K562 (cell line): ENCODE measurements around the gene RARRES2. TPM values are rescaled to one million over a fixed set of nuclear protein-coding genes. Genes with fewer than 3 reads are reported as not detected.
"Not testable (repeated sequence)": the region's sequence is repeated elsewhere in the genome, so short reads cannot be mapped to it uniquely, and the experiment has no call there.

ENCODE experiments used
- ATF1 ChIP-seq, 2 experiments: fragments of 450-650 bp in 1 of 2; IDR thresholded peaks; 2 replicates each; pipeline ENCODE4 v1.6.1; 2016; ENCODE audit warnings: missing compliant biosample characterization in 1 of 2, missing genetic modification characterization in 1 of 2
- DACH1 ChIP-seq: fragments of 450-650 bp; IDR thresholded peaks from 2 replicates; pipeline ENCODE4 v1.6.1; 2018; ENCODE audit not compliant: partially characterized antibody
- ESRRA ChIP-seq: fragments of 450-650 bp; IDR thresholded peaks from 2 replicates; pipeline ENCODE4 v1.6.1; 2014; ENCODE audit warnings: low read depth, mild to moderate bottlenecking, moderate library complexity, borderline replicate concordance
- HDAC2 ChIP-seq: fragments of 450-650 bp; IDR thresholded peaks from 2 replicates; pipeline ENCODE4 v1.6.1; 2016; ENCODE audit warnings: mild to moderate bottlenecking
- JUN ChIP-seq, 2 experiments: sonication (generic) in 1 of 2; formaldehyde crosslinking in 1 of 2; IDR thresholded peaks; 2 replicates each; pipeline versions ENCODE4 v1.6.1 to v1.8.0; 2012 to 2022; ENCODE audit warnings: borderline replicate concordance in 2 of 2, mild to moderate bottlenecking in 2 of 2, improper control_type of control experiment in 1 of 2, low read depth in 1 of 2, low read length in 1 of 2, missing genetic modification reagents in 1 of 2
- LCOR ChIP-seq: sonication (generic); formaldehyde crosslinking; IDR thresholded peaks from 2 replicates; pipeline ENCODE4 v1.8.0; 2022; ENCODE audit warnings: mild to moderate bottlenecking, missing genetic modification reagents
- NCOA1 ChIP-seq: fragments of 450-650 bp; IDR thresholded peaks from 2 replicates; pipeline ENCODE4 v1.6.1; 2016; ENCODE audit warnings: low read depth
- NCOR1 ChIP-seq: fragments of 450-650 bp; IDR thresholded peaks from 2 replicates; pipeline ENCODE4 v1.6.1; 2016; ENCODE audit warnings: mild to moderate bottlenecking, moderate library complexity
- SMARCA4 ChIP-seq: fragments of 450-650 bp; IDR thresholded peaks from 2 replicates; pipeline ENCODE4 v1.6.1; 2016
- THRAP3 ChIP-seq: fragments of 450-650 bp; IDR thresholded peaks from 2 replicates; pipeline ENCODE4 v1.6.1; 2016; ENCODE audit warnings: mild to moderate bottlenecking, inconsistent platforms, borderline replicate concordance
- ZFX ChIP-seq: sonication (generic); formaldehyde crosslinking; IDR thresholded peaks from 2 replicates; pipeline ENCODE4 v1.8.0; 2022; ENCODE audit warnings: mild to moderate bottlenecking, missing genetic modification reagents, moderate library complexity
- ZNF165 ChIP-seq: fragments of 250-450 bp; sonication (Bioruptor Pico); IDR thresholded peaks from 2 replicates; pipeline ENCODE4 v1.4.0; 2020; ENCODE audit warnings: borderline replicate concordance
- ZNF174 ChIP-seq: fragments of 250-450 bp; sonication (Bioruptor Pico); IDR thresholded peaks from 2 replicates; pipeline ENCODE4 v1.4.0; 2020; ENCODE audit warnings: mild to moderate bottlenecking
- ZNF586 ChIP-seq: fragments of 450-650 bp; formaldehyde crosslinking; conservative IDR thresholded peaks from 2 replicates; pipeline ENCODE4 v1.4.0; 2020; ENCODE audit warnings: mild to moderate bottlenecking, moderate library complexity
- ZNF76 ChIP-seq: fragments of 250-450 bp; sonication (Bioruptor Pico); IDR thresholded peaks from 2 replicates; pipeline ENCODE4 v1.4.0; 2020; ENCODE audit warnings: mild to moderate bottlenecking, moderate library complexity, borderline replicate concordance
- ZNF79 ChIP-seq: fragments of 250-450 bp; sonication (Bioruptor Pico); IDR thresholded peaks from 2 replicates; pipeline ENCODE4 v1.4.0; 2020; ENCODE audit warnings: low read depth, mild to moderate bottlenecking, moderate library complexity
- polyA plus RNA-seq, 8 experiments: library from polyadenylated mRNA; depleted of rRNA in 4 of 8; stranded (reverse) in 5 of 8; unstranded in 3 of 8; fragments of >200 nt; fragmentation: Nextera tagmentation in 2 of 8; fragmentation: Illumina TruSeq in 1 of 8; extraction: Ambion mirVana in 2 of 8; extraction: Trizol in 1 of 8; gene quantifications; 2 replicates each; pipeline versions ENCODE4 v1.2.1 to v1.2.3, GENCODE V29; 2011 to 2014; ENCODE audit warnings: inconsistent platforms in 1 of 8, missing spikeins in 1 of 8
- total RNA-seq, 7 experiments: library from RNA; depleted of rRNA in 6 of 7; stranded (reverse); fragments of >200 nt in 6 of 7; fragmentation: Illumina TruSeq in 2 of 7; extraction: Trizol in 2 of 7; gene quantifications; 2 replicates each; pipeline versions ENCODE4 v1.2.1 to v1.2.3, GENCODE V29; 2011 to 2021; ENCODE audit warnings: low replicate concordance in 1 of 7
- TF ChIP-seq, protein P1 (sequence below), 3 experiments: fragments of 200-800 bp in 1 of 3; sonication (Bioruptor generic) in 1 of 3; sonication (generic) in 1 of 3; formaldehyde crosslinking in 1 of 3; IDR thresholded peaks; 2 replicates each; pipeline versions ENCODE4 v1.6.1 to v1.8.0; 2016 to 2022; ENCODE audit warnings: mild to moderate bottlenecking in 2 of 3, missing compliant biosample characterization in 2 of 3, missing genetic modification characterization in 2 of 3, missing genetic modification reagents in 1 of 3
- TF ChIP-seq, protein P2 (sequence below): fragments of 450-650 bp; formaldehyde crosslinking; IDR thresholded peaks from 2 replicates; pipeline ENCODE4 v1.4.0; 2020; ENCODE audit warnings: mild to moderate bottlenecking, moderate library complexity
- TF ChIP-seq, protein P3 (sequence below): fragments of 250-450 bp; sonication (Bioruptor Pico); IDR thresholded peaks from 2 replicates; pipeline ENCODE4 v1.8.0; 2022; ENCODE audit warnings: moderate library complexity, mild to moderate bottlenecking, inconsistent platforms
- TF ChIP-seq, protein P4 (sequence below): sonication (generic); formaldehyde crosslinking; IDR thresholded peaks from 2 replicates; pipeline ENCODE4 v1.9.0; 2022; ENCODE audit warnings: mild to moderate bottlenecking, missing genetic modification reagents
- TF ChIP-seq, protein P5 (sequence below): sonication (generic); formaldehyde crosslinking; IDR thresholded peaks from 2 replicates; pipeline ENCODE4 v1.9.0; 2022; ENCODE audit warnings: mild to moderate bottlenecking, missing genetic modification reagents

Gene RARRES2
- total and polyA plus RNA-seq, 9 of the 15 experiments (the other 6 are each of a cell fraction or from before 2014, with no cell fraction given) = 0.11 to 1.7 (median 0.23) TPM; not detected in 6

DNA sequence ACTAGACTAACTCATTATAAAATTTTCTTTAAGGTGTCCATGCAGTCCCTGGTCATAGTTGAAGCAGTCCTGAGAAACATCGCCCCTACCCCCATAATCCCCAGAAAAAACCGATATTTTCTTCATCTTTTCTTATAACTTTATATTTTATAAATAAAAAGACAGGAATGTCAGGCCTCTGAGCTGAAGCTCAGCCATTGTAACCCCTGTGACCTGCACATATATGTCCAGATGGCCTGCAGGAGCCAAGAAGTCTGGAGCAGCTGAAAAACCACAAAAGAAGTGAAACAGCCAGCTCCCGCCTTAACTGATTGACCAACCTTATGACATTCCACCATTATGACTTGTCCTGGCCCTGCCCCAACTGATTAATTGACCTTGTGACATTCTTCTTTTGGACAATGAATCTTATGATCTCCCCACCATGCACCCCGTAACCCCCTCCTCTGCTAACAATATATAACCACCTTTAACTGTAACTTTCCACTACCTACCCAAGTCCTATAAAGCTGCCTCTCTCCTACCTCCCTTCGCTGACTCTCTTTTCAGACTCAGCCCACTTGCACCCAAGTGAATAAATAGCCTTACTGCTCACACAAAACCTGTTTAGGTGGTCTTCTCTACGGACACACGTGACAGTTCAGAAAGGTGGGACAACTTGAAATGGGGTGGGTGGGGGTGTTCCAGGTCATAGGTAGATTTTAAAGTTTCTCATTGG is 28.6 kb downstream of the RARRES2 start (continued):
- TF ChIP-seq, protein P1, sequence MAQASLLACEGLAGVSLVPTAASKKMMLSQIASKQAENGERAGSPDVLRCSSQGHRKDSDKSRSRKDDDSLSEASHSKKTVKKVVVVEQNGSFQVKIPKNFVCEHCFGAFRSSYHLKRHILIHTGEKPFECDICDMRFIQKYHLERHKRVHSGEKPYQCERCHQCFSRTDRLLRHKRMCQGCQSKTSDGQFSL (CRISPR knock-in tag; IDR thresholded peaks at IDR 0.05) = not testable (repeated sequence)
- TF ChIP-seq, protein P1 (tag; IDR thresholded peaks at IDR 0.05) = peak in 1 of 2 experiments; percentile 80; a peak in 1 of 4 replicates
- TF ChIP-seq SMARCA4 (0 out of 2 replicates have a peak, but pooled peaks have one; percentile 63), ZNF586 (peak; percentile 52; the same call in 1 of the 2 replicates), JUN (CRISPR knock-in tag; IDR thresholded peaks at IDR 0.05; ENCODE audit: borderline replicate concordance) (0 out of 2 replicates have a peak, but pooled peaks have one; percentile 23), DACH1 (peak; percentile 80), ZNF174 (CRISPR knock-in tag) (peak; percentile 84; the same call in 1 of the 2 replicates), ZNF76 (peak; percentile 92), LCOR (CRISPR knock-in tag) (0 out of 2 replicates have a peak, but pooled peaks have one; percentile 26), NCOR1 (peak; percentile 43), NCOA1 (peak; percentile 61), ESRRA (peak; percentile 95), ZNF165 (CRISPR knock-in tag) (peak; percentile 93), ZFX (CRISPR knock-in tag) (peak; percentile 50), HDAC2 (peak; percentile 73; the same call in 1 of the 2 replicates), ZNF79 (CRISPR knock-in tag) (peak; percentile 89), ATF1 (tag; IDR thresholded peaks at IDR 0.05) (peak; percentile 45; the same call in 1 of the 2 replicates), THRAP3 (peak; percentile 84; the same call in 1 of the 2 replicates)
- not testable (repeated sequence) for TF ChIP-seq JUN (IDR thresholded peaks at IDR 0.05; ENCODE audit: borderline replicate concordance, low read depth, low read length); ATF1 (CRISPR knock-in tag; IDR thresholded peaks at IDR 0.05)
- TF ChIP-seq, protein P2, sequence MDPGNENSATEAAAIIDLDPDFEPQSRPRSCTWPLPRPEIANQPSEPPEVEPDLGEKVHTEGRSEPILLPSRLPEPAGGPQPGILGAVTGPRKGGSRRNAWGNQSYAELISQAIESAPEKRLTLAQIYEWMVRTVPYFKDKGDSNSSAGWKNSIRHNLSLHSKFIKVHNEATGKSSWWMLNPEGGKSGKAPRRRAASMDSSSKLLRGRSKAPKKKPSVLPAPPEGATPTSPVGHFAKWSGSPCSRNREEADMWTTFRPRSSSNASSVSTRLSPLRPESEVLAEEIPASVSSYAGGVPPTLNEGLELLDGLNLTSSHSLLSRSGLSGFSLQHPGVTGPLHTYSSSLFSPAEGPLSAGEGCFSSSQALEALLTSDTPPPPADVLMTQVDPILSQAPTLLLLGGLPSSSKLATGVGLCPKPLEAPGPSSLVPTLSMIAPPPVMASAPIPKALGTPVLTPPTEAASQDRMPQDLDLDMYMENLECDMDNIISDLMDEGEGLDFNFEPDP = peak; percentile 33; the same call in 1 of the 2 replicates
- TF ChIP-seq, protein P3, sequence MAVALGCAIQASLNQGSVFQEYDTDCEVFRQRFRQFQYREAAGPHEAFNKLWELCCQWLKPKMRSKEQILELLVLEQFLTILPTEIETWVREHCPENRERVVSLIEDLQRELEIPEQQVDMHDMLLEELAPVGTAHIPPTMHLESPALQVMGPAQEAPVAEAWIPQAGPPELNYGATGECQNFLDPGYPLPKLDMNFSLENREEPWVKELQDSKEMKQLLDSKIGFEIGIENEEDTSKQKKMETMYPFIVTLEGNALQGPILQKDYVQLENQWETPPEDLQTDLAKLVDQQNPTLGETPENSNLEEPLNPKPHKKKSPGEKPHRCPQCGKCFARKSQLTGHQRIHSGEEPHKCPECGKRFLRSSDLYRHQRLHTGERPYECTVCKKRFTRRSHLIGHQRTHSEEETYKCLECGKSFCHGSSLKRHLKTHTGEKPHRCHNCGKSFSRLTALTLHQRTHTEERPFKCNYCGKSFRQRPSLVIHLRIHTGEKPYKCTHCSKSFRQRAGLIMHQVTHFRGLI (CRISPR knock-in tag) = peak; percentile 91
- TF ChIP-seq, protein P4, sequence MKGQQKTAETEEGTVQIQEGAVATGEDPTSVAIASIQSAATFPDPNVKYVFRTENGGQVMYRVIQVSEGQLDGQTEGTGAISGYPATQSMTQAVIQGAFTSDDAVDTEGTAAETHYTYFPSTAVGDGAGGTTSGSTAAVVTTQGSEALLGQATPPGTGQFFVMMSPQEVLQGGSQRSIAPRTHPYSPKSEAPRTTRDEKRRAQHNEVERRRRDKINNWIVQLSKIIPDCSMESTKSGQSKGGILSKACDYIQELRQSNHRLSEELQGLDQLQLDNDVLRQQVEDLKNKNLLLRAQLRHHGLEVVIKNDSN (CRISPR knock-in tag) = peak; percentile 24; the same call in 1 of the 2 replicates
- TF ChIP-seq, protein P5, sequence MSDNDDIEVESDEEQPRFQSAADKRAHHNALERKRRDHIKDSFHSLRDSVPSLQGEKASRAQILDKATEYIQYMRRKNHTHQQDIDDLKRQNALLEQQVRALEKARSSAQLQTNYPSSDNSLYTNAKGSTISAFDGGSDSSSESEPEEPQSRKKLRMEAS (CRISPR knock-in tag) = 0 out of 2 replicates have a peak, but pooled peaks have one; percentile 36
